Measurements from ENCODE around the gene TSC2. TPM values are rescaled to one million over a fixed set of nuclear protein-coding genes. Genes with fewer than 3 reads are reported as not detected.

TSC2 gene
- total RNA-seq, 8 experiments from 2014 or later, result 28.1 to 102 (median 53.2) TPM

- H3K4me1 ChIP-seq (replicated peaks in 1 of 2), result peaks cover 24 to 27% of the 10 kb centered on the region in 2 donors
- H3K27ac ChIP-seq, result no peak overlapping the region
- in situ Hi-C loops (cut with MboI; ENCODE audit: low pct_unique_long_range_greater_than_20kb in 2 of 9, low sequenced_read_pairs in 9 of 9, unreplicated experiment in 9 of 9), result loop anchor here in 1 of 9 experiments (25.0 kb wide), 1 partner anchor 95 kb away; the partner anchor contains the start of genes PKD1 and RAB26
- no peak for ATAC-seq (replicated peaks in 6 of 8)
- H3K4me3 ChIP-seq, result no peak overlapping the region
- 80 to 100% methylated on average over 1 to 2 of the region's 22 CpGs; no CpG with 5 or more reads in 8 of the 10 experiments for WGBS, 10 experiments
Observed at GRCh38 chr16:2042171-2042985, 5.4 kb upstream of the TSC2 start.

GRCh38 chr16:2042986-2043666 lies 4.7 kb upstream of the TSC2 start:
- H3K27ac ChIP-seq, result no peak overlapping the region
- no peak for ATAC-seq (replicated peaks in 6 of 8)

GRCh38 chr16:2043667-2044451 lies 3.9 kb upstream of the TSC2 start:
- Histone ChIP-seq H3K4me3 (no peak overlapping the region), H3K4me1 (replicated peaks in 1 of 2) (peaks cover 23 to 28% of the 10 kb centered on the region in 2 donors), H3K27ac (no peak overlapping the region)
- WGBS, 10 experiments, result 80 to 100% methylated on average over 1 to 3 of the region's 26 CpGs; no CpG with 5 or more reads in 8 of the 10 experiments
- no peak for ATAC-seq (replicated peaks in 6 of 8)
- in situ Hi-C loops (cut with MboI; ENCODE audit: low pct_unique_long_range_greater_than_20kb in 2 of 9, low sequenced_read_pairs in 9 of 9, unreplicated experiment in 9 of 9), result loop anchor here in 1 of 9 experiments (25.0 kb wide), 1 partner anchor 93 kb away; the partner anchor contains the start of genes PKD1 and RAB26

More at GRCh38 chr16:2042986-2043666, 4.7 kb upstream of the TSC2 start:
- WGBS, 10 experiments, result 80 to 100% (median 91%) methylated on average over 1 to 6 of the region's 11 CpGs; no CpG with 5 or more reads in 6 of the 10 experiments
- peaks cover 24 to 27% of the 10 kb centered on the region in 2 donors for H3K4me1 ChIP-seq (replicated peaks in 1 of 2)
- in situ Hi-C loops (cut with MboI; ENCODE audit: low pct_unique_long_range_greater_than_20kb in 2 of 9, low sequenced_read_pairs in 9 of 9, unreplicated experiment in 9 of 9), result loop anchor here in 1 of 9 experiments (25.0 kb wide), 1 partner anchor 94 kb away; the partner anchor contains the start of genes PKD1 and RAB26
- H3K4me3 ChIP-seq, result no peak overlapping the region

GRCh38 chr16:2044541-2044940 lies 3.2 kb upstream of the TSC2 start:
- WGBS, 10 experiments, result 97% methylated on average over 6 of the region's 22 CpGs; no CpG with 5 or more reads in 9 of the 10 experiments
- Histone ChIP-seq H3K4me1 (replicated peaks in 1 of 2) (peaks cover 19 to 24% of the 10 kb centered on the region in 2 donors), H3K27ac (no peak overlapping the region), H3K4me3 (no peak overlapping the region)
- no peak for ATAC-seq (replicated peaks in 6 of 8)
- in situ Hi-C loops (cut with MboI; ENCODE audit: low pct_unique_long_range_greater_than_20kb in 2 of 9, low sequenced_read_pairs in 9 of 9, unreplicated experiment in 9 of 9), result loop anchor here in 1 of 9 experiments (25.0 kb wide), 1 partner anchor 93 kb away; the partner anchor contains the start of genes PKD1 and RAB26

- H3K4me3 ChIP-seq, result peak overlapping the region in 1 of 5 donors; percentile 72
- ATAC-seq (replicated peaks in 6 of 8), result no peak
- 0 to 100% (median 95%) methylated on average over 1 to 8 of the region's 21 CpGs; no CpG with 5 or more reads in 5 of the 10 experiments for WGBS, 10 experiments
- in situ Hi-C loops (cut with MboI; ENCODE audit: low pct_unique_long_range_greater_than_20kb in 2 of 9, low sequenced_read_pairs in 9 of 9, unreplicated experiment in 9 of 9), result loop anchor here in 1 of 9 experiments (25.0 kb wide), 1 partner anchor 91 kb away; the partner anchor contains the start of genes PKD1 and RAB26
- no peak overlapping the region for H3K27ac ChIP-seq
- H3K4me1 ChIP-seq (replicated peaks in 1 of 2), result peaks cover 11 to 13% of the 10 kb centered on the region in 2 donors
Observed at GRCh38 chr16:2045965-2046892, 1.6 kb upstream of the TSC2 start.

- in situ Hi-C loops (cut with MboI; ENCODE audit: low pct_unique_long_range_greater_than_20kb in 2 of 9, low sequenced_read_pairs in 9 of 9, unreplicated experiment in 9 of 9), result loop anchor here in 1 of 9 experiments (25.0 kb wide), 1 partner anchor 90 kb away; the partner anchor contains the start of genes PKD1 and RAB26
- 0 to 80% (median 10%) methylated on average over 1 to 5 of the region's 8 CpGs; no CpG with 5 or more reads in 5 of the 10 experiments for WGBS, 10 experiments
- Histone ChIP-seq H3K4me3 (peak overlapping the region; percentile 72 to 93 (median 77)), H3K4me1 (replicated peaks in 1 of 2) (peaks cover 11 to 13% of the 10 kb centered on the region in 2 donors), H3K27ac (no peak overlapping the region)
- no peak for ATAC-seq (replicated peaks in 6 of 8)
Observed at GRCh38 chr16:2046893-2047329, 874 bp upstream of the TSC2 start.

GRCh38 chr16:2048116-2048543 lies 345 bp downstream of the TSC2 start:
- Histone ChIP-seq H3K4me3 (peak overlapping the region; percentile 72 to 93 (median 77)), H3K27ac (peak overlapping the region; percentile 22 to 43), H3K4me1 (replicated peaks in 1 of 2) (peaks cover 8 to 11% of the 10 kb centered on the region in 2 donors)
- ATAC-seq (replicated peaks in 6 of 8), result peak in 3 of 8 experiments; percentile 39 to 47 (median 47)
- 0 to 4% (median 0%) methylated on average over 1 to 8 of the region's 30 CpGs; no CpG with 5 or more reads in 6 of the 10 experiments for WGBS, 10 experiments
- in situ Hi-C loops (cut with MboI; ENCODE audit: low pct_unique_long_range_greater_than_20kb in 2 of 9, low sequenced_read_pairs in 9 of 9, unreplicated experiment in 9 of 9), result loop anchor here in 1 of 9 experiments (25.0 kb wide), 1 partner anchor 89 kb away; the partner anchor contains the start of genes PKD1 and RAB26

- H3K4me3 ChIP-seq, result no peak overlapping the region
- WGBS, 10 experiments, result 72 to 100% (median 97%) methylated on average over 1 to 8 of the region's 21 CpGs; no CpG with 5 or more reads in 5 of the 10 experiments
- no peak overlapping the region for H3K27ac ChIP-seq
- H3K4me1 ChIP-seq (replicated peaks in 1 of 2), result peaks cover 6 to 8% of the 10 kb centered on the region in 2 donors
- ATAC-seq (replicated peaks in 6 of 8), result peak in 1 of 8 experiments; percentile 8
- in situ Hi-C loops (cut with MboI; ENCODE audit: low pct_unique_long_range_greater_than_20kb in 2 of 9, low sequenced_read_pairs in 9 of 9, unreplicated experiment in 9 of 9), result no loop called here
Observed at GRCh38 chr16:2053211-2053610, 5.4 kb downstream of the TSC2 start.

GRCh38 chr16:2053897-2054296 lies 6.1 kb downstream of the TSC2 start:
- ATAC-seq (replicated peaks in 6 of 8), result no peak
- Histone ChIP-seq H3K4me3 (no peak overlapping the region), H3K4me1 (replicated peaks in 1 of 2) (peaks cover 2 to 10% of the 10 kb centered on the region in 2 donors), H3K27ac (no peak overlapping the region)
- in situ Hi-C loops (cut with MboI; ENCODE audit: low pct_unique_long_range_greater_than_20kb in 2 of 9, low sequenced_read_pairs in 9 of 9, unreplicated experiment in 9 of 9), result no loop called here
- 83 to 100% (median 98%) methylated on average over 1 to 9 of the region's 17 CpGs; no CpG with 5 or more reads in 6 of the 10 experiments for WGBS, 10 experiments

GRCh38 chr16:2054543-2055245 lies 6.9 kb downstream of the TSC2 start:
- ATAC-seq (replicated peaks in 6 of 8), result no peak
- no peak overlapping the region for H3K27ac ChIP-seq
- no peak overlapping the region for H3K4me3 ChIP-seq
- in situ Hi-C loops (cut with MboI; ENCODE audit: low pct_unique_long_range_greater_than_20kb in 2 of 9, low sequenced_read_pairs in 9 of 9, unreplicated experiment in 9 of 9), result no loop called here
- H3K4me1 ChIP-seq (replicated peaks in 1 of 2), result peaks cover 0 to 7% of the 10 kb centered on the region in 2 donors
- WGBS, 10 experiments, result 80 to 100% (median 95%) methylated on average over 1 to 4 of the region's 29 CpGs; no CpG with 5 or more reads in 6 of the 10 experiments

Measured in motor neuron (in vitro differentiated cells).